ENCODE data around the gene APBB2.

APBB2 gene

GRCh38 chr4:41185614-41186592, 28.4 kb downstream of the APBB2 start:
- DNase-seq = no peak

DNA sequence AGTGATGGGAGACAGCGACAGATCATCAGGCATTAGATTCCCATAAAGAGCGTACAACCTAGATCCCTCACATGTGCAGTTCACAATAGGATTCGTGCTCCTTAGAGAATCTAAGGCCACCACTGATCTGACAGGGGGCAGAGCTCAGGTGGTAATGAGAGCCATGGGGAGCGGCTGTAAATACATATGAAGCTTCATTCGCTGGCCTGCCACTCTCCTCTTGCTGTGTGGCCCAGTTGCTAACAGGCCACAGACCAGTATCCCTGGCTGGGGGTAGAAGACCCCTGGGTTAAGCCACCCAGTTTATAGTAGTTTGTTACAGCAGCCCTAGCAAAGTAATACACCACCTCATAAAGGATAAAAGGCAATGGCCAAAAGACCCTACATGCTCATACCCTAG, 30.3 kb downstream of the APBB2 start:
- no peak for DNase-seq

DNA sequence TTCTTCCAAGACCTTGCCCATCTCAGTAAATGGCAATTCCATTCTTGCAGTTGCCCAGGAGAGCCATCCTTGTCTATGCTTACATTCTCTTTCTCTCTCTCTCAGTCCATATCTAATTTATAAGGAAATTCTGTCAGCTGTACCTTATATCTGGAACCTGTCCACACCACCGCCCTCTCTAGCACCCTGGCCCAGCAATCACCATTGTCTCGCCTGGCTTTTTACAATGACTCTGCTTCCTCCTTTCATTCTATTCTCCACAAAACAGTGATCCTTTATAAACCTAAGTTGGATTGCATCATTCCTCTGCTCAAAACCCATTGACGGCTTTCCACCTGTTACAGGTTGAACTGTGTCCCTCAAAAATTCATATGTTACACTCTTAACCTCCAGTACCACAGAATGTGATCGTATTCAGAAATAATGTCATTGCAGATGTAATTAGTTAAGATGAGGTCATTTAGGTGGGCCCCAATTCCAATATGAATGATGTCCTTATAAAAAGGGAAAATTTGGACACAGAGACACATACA, 31.3 kb downstream of the APBB2 start:
- DNase-seq = no peak

- DNase-seq = no peak
Observed at GRCh38 chr4:41181037-41181436, 33.3 kb downstream of the APBB2 start.

DNA sequence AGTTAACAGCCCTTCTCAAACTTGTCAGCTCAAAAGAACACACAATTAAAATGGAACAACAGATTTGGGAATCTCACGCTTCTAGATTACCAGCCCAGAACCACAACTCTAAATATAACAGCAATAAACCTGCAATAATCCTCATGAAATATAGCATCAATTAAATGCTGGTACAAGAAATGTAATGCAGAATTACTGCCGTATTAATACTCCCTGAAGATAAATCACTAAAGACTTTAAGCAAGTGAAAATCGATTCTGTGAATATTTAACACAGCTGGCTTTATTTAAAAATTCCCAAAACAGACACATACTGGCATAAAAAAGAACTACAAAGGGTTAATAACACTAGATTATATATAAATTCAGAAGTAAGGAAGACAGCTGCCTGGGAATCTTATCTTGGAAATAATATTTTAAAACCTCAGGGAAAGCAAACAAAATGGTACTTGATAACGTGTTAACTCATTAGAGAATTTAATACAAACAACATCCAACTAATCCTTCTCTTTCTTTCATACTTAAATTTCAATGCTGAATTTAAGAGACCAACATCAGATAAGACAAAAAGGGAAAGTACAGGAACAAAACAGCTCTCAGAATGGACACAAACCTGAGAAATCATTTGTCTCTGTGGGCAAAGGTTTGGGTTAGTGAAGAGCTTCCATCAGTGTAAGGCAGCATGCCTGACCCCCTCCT, 34.7 kb downstream of the APBB2 start:
- no peak for DNase-seq

GRCh38 chr4:41178372-41179370, 35.7 kb downstream of the APBB2 start:
- DNase-seq = no peak

DNA sequence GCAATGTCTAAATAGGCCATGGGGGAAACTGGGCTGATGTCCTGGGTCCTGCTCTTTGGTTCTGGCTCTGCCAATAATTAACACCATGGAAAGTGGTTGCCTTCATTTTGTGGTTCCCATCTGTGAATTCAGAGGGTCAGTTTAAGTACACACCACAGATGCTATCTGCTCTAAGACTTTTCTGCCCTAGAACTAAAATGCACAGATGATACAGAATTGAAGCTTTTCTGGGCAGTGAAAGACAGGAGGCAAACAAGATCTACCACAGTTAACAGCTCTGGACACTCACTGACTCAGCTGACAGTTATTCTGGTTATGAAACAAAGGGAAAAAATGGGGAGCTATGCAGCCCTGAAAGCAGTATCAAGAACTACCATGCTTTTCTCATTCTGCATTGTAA, 37.3 kb downstream of the APBB2 start:
- DNase-seq = no peak

DNA sequence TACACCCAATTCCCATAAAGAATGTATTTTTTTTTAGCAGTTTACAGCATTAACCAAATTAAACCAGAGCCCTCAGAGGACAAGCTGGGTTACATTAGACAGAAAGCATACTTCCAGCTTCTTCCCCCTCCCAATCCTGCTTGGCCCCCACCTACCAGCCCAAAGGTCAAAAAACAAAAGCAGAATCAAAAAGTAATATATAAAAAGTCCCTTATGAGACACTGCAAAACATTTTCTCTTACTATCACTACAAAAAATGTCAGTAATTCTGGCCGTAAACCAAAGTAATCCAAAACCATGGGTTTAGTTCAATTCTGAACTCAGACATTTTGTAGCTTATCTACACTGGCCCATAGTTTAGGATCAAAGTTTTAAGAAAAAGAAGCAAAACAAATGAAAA, 38.0 kb downstream of the APBB2 start:
- no peak for DNase-seq

DNA sequence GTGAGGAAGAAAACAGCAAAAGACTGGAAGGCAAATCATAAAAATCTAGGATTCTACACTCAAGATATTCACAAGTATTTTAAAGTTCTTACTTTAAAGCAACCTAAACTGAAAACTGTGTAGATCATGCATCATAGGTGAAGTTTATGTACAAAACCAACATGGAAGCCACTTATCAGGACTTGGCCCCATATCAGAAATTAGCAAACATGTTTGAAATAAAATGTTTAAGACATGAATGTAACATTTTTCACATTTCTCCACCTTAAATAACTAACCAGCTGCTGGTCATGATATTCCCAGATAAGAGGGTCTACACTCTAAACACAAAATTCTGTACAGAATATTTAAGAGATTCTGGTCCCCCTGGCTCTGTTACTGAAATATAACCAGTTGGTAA, 38.5 kb downstream of the APBB2 start:
- no peak for DNase-seq

DNA sequence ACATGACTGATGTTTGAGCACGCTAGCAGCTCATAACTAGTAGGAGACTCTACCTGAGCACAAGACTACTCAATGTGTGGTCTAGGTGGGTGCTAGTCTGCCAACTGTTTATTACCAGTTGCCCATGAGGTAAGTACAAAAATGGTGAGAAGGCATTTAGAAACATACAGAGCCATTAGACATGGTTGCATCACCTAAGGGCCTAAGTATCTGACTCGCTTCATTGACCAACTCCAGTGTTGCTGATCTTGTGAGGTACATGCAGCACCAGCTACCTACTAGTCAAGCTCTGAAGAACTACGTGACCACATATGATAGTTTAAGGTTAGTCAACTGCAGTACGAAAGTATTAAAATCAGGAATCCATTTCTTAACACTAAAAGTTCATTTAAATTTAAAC, 39.9 kb downstream of the APBB2 start:
- DNase-seq = no peak

DNA sequence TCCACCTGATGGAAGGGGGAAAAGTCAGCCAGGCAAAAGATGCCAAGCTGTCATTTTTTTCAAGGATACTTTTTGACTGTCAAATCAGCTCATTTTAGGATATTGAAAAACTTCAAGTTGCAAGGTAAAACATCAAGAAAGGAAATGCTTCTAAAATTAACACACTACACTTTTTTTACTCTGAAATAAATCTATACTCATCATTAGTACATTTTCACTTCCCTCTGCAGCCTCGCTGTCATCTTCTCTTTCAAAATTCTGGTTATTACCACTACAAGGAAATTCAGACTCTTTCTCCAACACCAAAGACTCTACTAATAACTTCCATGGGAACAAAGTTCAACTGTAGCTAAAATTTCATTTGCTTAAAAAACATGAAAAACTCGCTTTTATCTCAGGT, 41.6 kb downstream of the APBB2 start:
- DNase-seq = no peak

DNA sequence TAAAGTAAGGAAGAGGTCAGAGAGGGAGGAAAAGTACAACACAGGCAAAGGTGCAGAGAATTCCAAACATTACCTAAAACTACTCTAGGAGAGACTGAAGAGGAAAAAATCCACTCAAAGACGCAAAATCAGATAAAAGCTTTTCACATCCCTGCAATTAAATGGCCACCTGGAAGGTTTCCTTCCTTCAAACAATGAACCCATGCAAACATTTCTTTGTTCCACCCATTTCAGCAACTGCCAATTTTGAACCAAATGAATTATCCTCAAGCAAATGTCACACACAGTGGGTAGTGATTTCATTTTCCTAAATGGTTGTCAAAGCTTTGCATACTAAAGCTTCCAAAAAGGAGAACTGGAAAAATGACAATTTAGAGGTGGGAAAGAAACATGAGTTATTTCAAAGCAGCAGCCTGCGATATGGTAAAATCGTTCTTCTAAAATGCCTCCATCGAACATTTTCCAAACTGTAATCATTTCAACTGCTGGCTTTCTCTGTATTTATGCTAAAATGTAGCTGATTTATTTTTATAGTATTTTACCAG, 45.0 kb downstream of the APBB2 start:
- no peak for DNase-seq

GRCh38 chr4:41167191-41167590, 47.2 kb downstream of the APBB2 start:
- DNase-seq = no peak

- no peak for DNase-seq
Observed at GRCh38 chr4:41164405-41164804, 49.9 kb downstream of the APBB2 start.

- no peak for DNase-seq
Observed at GRCh38 chr4:41161355-41161754, 53.0 kb downstream of the APBB2 start.

GRCh38 chr4:41160856-41161255, 53.5 kb downstream of the APBB2 start:
- DNase-seq = no peak

DNA sequence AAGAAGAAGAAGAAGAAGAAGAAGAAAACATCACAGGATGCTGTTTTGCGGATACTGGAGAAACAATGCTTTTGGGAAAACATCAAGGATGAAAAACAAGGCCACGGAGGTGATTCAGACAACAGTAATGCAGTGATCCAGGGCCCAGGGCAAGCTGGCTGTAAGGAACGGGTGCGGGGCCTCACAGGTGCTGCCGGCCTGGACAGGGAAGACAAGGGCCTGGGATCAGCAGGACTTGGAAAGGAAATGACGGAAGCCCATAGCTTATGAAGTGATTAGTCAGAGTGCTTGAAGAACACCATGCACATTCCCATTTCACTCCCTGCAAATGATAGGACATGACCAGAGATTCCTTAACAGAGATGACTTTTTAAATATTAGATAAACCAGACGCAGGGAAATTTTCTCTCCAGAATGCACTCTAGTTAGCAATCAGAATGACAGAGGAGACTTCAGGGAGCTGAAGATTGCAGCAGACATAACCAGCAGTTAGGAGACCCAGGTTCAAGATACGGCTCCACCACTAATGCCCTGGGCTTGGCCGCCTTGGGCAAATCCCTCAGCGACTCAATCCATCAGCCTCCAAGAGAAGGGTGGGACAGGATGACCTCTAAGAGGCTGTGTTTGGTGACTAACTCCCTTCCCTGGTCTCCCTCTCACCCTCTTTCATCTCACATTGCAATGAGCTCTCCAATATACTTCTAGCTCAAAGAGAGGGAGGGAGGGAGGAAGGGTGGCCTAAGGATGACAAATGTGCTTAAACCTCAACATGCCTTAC, 54.1 kb downstream of the APBB2 start:
- no peak for DNase-seq

GRCh38 chr4:41158756-41159155, 55.6 kb downstream of the APBB2 start:
- no peak for DNase-seq

GRCh38 chr4:41158274-41158673, 56.1 kb downstream of the APBB2 start:
- DNase-seq = no peak

DNA sequence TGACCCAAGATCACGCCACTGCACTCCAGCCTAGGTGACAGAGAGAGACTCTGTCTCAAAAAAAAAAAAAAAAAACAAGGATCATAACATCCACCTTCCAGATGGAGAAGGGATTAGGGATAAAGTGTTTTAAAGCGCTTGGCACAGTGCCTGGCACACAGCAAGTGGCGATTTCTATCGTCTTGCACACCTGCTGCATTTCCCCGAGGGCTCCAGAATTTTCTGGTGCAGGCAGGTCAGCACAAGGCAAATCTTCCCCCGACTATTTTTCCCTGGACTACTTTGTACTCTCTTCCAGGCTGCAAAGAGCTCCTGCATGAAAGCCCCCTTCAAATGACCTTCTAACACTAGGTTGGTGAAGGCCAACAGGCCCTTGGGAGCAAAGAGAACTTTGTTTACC, 57.3 kb downstream of the APBB2 start:
- no peak for DNase-seq

GRCh38 chr4:41156574-41156973, 57.8 kb downstream of the APBB2 start:
- no peak for DNase-seq
